GM19452 (cell line): ENCODE data around the gene PA2G4.
"Not testable (repeated sequence)": the region's sequence is repeated elsewhere in the genome, so short reads cannot be mapped to it uniquely, and the experiment has no call there.

Source experiments
- ATAC-seq: cut with Tn5 transposase; IDR thresholded peaks from one replicate; pipeline ENCODE4 v1.9.1; 2021; ENCODE audit not compliant: unreplicated experiment

The PA2G4 gene

GRCh38 chr12:56152756-56153677 lies 48.7 kb downstream of the PA2G4 start:
- ATAC-seq: no peak

GRCh38 chr12:56153678-56154065 lies 49.3 kb downstream of the PA2G4 start:
- no peak for ATAC-seq

GRCh38 chr12:56154246-56154771 lies 50.0 kb downstream of the PA2G4 start:
- ATAC-seq: no peak

GRCh38 chr12:56154818-56155217 lies 50.5 kb downstream of the PA2G4 start:
- no peak for ATAC-seq

- no peak for ATAC-seq
Observed at GRCh38 chr12:56155256-56155845, 51.0 kb downstream of the PA2G4 start.

GRCh38 chr12:56156464-56157200 lies 52.3 kb downstream of the PA2G4 start:
- not testable (repeated sequence) for ATAC-seq

GRCh38 chr12:56157201-56158028 lies 53.1 kb downstream of the PA2G4 start:
- no peak for ATAC-seq

DNA sequence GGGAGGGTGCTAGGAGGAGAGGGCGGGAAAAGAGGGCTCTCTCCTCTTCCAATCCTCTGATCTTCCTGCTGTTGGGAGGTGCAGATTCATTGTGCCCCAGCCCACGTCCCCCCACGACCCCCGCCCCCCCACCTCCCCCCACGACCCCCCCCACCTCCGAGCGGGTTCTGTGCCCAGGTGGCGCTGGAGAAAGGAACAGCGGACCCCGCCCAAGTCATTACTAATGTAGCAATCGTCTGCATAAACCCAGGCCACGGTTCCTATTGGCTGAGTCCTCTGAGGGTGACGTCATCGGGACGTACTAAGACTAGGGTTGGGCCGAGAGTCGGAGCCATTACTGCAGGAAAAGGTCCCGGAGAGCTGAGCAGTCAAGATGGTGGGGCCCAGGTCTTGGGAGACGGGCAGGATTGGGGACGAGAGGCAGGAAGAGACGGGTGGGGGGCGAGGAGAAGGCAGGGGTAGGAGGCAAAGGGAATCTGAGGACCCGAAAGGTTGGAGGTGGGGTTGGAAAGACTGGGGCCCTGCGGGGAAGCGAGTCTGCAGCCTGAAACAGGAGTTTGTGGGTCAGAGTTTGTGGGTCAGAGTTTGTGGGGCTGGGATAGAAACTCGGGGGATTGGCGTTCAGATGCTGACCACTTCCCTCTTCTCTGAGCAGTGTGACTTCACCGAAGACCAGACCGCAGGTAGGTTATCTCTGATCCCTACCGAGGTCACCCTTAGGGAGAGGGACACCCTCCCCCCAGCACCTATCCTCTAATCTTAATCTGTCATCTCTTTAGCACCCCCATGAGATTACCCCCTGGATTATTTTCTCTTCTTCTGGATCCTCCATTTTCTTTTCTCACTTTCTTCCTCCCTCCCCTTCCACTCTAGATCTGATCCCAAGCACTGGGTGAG lies 53.9 kb downstream of the PA2G4 start, which contains the start of gene MYL6:
TSS of gene MYL6 (plus strand) at position 331 of the 897 bp plus-strand sequence. CDS start at position 374, 43 bp downstream.
- peak; percentile 76 for ATAC-seq

DNA sequence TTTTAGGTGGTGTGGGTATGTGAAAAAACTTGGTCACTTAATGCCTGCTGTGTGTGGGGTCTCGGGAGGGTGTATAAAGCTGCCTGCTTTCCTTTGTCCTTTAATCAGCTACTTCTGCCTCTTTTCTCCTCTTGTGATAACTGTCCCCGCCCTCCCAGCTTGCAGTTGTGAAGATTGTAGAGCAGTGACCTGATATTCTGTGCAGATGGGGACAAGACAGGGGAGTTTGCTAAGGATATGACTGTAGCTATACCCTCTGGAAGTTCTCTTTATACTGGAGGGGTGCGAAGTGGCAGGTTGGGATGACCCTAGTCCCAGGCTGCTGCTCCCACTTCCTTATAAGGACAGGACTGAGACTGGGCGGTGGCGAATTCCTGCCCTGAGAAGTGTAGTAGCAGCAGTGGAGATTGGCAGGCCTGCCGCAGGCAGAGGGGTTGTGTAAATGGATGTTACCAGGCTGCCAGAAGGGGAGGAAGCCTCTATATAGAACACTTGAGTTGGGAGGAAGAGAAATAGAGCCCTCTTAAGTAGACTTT lies 54.6 kb downstream of the PA2G4 start:
- no peak for ATAC-seq

DNA sequence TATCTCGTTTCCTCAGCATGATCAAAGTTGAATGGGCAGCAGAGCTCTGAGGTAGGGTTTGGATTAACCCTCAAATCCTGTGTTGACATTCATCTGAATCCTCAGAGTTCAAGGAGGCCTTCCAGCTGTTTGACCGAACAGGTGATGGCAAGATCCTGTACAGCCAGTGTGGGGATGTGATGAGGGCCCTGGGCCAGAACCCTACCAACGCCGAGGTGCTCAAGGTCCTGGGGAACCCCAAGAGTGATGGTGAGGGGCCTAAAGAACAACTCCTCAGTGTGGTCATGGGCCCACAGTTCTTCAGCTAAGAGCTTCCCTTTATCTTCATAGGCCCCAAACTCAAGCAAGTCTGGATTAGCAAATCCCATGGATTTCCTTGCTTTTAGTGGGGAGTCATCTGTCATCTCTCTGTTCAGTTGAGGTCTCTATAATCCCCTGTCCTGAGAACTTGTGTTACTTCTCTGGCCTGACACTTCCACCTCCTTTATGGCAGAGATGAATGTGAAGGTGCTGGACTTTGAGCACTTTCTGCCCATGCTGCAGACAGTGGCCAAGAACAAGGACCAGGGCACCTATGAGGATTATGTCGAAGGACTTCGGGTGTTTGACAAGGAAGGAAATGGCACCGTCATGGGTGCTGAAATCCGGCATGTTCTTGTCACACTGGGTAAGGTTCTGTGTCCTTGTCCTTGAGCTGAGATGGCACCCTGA lies 55.3 kb downstream of the PA2G4 start:
- ATAC-seq: no peak

GRCh38 chr12:56160193-56160763 lies 55.9 kb downstream of the PA2G4 start:
- no peak for ATAC-seq

DNA sequence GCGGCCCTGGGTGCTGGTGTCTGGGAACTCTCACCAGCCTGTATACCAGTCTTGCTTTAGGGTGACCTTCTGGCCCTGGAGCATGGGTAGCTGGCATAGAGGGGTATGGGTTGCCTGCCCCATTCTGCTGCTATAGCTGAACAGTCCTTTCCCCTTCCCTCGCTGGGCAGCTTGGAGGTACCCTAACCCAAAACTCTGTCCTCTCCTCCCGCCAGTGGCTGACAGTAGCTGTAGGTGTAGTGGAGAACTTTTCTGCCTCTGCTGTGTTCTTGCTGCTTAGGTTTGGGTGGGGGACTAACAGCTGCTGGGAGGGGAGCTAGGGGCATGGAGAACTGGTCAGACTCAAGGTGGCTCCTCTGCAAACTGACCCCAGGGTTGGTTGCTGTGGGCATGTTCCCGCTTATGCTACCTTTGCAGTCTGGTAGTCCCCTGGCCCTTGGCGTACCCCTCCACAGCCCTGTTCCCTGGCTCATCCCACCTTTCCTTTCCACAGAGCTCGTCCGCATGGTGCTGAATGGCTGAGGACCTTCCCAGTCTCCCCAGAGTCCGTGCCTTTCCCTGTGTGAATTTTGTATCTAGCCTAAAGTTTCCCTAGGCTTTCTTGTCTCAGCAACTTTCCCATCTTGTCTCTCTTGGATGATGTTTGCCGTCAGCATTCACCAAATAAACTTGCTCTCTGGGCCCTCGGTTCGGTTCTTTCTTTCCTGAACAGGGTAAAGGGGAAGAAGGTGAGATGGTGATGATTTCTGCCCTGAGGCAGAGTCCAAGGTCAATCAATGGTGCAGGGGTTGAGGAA lies 56.7 kb downstream of the PA2G4 start:
- no peak for ATAC-seq

- ATAC-seq: no peak
Observed at GRCh38 chr12:56161690-56162351, 57.5 kb downstream of the PA2G4 start.

DNA sequence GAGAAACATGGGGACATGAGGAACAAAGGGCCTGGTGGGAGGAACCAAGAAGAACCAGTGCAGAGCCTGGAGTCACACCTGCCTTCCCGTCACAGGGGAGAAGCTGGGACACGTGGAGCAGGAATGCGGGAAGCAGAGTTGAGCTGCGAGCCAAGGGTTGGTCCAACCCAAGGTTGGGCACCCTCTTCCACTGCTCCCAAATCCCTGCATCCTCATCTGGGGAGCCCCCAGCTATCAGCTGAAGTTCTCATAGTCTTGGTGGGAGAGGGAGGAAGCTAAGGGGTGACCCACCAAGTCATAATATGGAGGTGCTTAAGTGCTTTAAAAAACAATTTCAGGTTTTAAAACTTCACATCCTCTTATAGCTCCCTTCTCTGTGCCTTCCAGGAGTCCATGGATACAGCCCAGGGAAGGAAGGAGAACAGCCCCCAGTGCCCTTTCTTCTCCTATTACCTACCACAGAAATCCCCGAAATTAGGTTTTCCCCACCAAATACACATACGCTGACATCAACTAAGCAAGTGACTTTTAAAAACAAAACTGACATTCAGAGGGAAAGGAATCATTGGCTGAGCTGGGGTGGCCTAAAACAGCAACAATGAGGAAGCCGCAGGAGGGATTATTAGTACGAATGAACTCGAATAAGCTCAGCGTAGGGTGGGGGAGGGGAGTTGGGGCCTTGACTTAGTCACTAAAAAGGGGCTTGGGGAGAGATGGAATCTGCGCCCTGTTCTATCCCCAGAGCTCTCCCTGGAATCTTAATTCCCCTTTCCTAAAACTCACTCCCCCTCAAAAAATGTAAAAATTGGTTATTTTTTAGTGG lies 58.3 kb downstream of the PA2G4 start:
- no peak for ATAC-seq
